GM19035 (cell line): ENCODE data around the gene TSHZ2.
"Not testable (repeated sequence)": the region's sequence is repeated elsewhere in the genome, so short reads cannot be mapped to it uniquely, and the experiment has no call there.

Experiments
- ATAC-seq: cut with Tn5 transposase; IDR thresholded peaks from one replicate; pipeline ENCODE4 v1.9.1; 2021; ENCODE audit not compliant: unreplicated experiment

TSHZ2 gene

DNA sequence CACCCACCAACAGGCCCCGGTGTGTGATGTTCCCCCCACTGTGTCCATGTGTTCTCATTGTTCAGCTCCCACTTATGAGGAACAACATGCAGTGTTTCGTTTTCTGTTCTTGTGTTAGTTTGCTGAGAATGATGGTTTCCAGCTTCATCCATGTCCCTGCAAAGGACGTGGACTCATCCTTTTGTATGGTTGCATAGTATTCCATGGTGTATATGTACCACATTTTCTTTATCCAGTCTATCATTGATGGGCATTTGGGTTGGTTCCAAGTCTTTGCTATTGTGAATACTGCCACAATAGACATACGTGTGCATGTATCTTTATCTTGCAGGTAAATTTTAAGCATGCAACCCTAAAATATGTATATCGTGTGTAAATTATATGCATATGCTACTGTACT lies 52.5 kb downstream of the TSHZ2 start:
- ATAC-seq, result not testable (repeated sequence)

DNA sequence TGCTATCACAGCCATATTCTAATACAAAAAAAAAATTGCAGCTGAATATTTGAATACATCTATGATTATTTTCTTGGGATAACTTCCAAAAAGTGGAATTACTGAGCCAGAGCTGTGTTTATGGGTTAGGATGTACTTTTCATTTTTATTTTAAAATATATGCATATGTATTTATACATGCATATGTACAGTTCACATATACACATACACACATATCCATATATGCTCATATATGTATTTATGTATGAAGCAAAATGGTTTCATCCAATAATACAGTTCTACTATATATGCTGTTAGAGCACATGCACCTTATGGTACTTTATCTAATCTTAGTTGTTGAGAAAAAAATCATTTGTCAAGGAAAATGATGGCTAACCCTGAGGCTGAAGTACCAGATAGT lies 54.9 kb downstream of the TSHZ2 start:
- ATAC-seq, result no peak

DNA sequence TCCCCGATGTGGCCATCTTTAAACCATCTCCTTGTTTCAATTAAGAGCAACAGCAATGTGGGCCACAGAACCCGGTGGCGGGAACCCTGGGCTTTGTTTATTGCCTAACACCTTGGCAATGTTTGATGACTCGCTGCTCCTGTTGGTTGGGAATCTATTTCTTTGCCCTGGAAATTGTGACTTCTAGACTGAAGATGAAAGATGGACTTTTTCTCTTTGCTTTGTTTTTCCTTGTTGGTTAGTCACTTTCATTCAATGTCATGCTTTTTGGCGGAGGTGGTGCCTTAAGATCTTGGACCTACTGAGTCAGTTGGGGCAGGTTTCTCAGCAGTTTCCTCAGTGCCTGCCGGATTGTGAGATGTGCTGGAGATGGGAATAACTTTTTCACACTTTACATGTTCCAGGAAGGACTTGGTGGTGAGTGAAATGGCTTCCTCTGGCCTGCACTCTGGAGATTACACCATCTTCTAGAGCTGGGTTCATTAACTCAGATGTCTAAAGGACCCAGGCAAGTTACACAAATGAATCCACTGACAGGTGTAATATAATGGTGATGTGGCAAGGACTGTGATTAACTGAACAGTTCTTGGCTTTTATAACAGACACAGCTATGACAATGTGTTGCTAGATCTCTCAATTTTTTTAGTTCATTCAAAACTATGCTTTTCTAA lies 56.3 kb downstream of the TSHZ2 start:
- ATAC-seq, result no peak

DNA sequence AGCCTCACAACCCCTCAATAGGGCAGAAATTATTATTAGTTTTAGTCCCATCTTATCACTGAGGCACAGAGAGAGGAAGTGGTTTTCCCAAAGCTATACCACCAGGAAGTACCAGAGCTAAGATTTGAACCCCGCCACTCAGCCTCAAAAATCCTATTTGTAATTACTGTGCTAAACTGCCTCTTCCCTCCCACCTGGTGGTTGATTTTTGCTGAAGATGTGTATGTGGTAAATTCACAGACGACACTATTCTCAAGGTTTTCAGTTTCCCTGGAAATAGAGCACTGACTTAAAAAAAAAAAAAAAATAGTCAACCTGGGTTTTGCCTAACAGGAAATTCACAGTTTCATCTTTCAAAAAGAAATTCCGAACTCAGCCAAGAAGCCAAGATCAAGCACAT lies 57.9 kb downstream of the TSHZ2 start:
- ATAC-seq, result no peak

DNA sequence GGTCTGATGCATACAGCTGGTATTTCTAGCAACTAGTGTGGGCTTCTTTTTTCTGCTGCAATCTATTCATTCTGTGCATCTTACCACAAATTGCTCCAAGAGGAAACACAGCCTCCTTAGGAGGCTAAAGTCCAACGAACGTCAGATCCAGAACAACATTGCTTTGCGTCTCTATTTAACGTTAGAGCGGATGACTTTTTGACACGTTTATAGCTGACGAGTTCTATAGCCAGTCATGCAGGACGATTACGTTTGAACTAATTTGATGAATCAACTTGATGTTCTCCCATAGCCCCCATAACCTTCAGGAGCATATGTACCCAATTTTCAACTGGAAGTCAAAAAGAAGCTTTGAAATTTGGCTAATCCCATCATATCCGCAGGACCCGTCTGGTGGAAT lies 59.9 kb downstream of the TSHZ2 start:
- ATAC-seq, result no peak

DNA sequence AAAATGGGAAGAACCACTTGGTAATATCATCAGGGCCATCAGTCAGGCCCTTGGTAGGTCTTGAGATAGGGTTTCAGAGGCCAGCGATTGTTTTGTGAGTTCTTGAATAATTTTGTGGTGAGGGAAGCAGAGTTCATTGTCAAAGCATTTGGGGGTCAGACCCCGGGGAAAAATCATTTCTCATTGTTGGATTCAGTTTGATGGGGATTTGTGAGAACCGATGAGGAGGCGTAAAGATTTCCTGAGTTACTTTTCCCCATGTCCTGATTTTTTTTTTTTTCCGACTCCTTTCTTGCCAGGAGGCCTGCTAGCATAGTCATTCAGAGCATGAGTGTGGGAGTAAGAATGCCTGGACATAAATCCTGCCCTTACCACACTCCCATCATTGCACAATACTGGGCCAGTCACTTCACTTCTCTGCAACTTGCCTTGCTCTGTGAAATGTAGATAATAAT lies 60.3 kb downstream of the TSHZ2 start:
- no peak for ATAC-seq

DNA sequence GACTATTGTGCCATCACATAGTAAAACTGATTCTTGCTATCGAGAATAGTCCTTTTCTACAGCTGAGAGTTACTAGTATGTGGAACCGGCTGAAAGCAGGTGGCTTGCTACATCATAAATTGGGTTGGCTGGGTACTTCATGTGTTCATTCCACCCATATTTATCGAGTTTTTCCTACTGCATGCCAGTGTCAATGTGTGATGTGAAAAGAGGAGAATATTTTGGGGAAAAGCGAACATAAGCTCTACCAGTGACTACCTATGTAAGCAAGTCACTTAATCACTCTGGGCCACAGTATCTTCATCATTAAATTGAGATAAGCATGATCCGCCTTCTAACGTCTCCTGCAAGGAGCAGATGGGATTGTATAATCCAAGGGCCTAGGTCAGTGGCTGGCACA lies 61.0 kb downstream of the TSHZ2 start:
- ATAC-seq, result no peak

DNA sequence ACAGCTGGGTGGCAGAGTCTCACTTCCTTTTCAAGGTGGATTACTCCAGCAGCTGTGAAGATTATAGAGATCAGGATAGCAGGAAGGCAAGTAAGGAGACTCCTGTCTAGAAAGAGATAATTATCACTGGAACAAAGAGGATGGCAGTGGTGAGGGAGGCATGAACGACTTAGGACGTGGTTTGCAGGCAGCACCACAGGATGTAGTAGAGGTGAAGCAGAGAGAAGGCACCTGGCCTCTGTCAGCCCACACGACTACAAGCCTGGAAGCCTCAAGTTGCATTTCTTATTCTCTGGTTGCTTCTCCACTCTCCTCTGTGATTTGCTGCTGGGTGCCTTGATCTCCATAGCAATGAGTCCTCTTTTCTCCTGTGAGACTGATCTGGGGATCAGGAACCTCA lies 62.7 kb downstream of the TSHZ2 start:
- ATAC-seq, result no peak

DNA sequence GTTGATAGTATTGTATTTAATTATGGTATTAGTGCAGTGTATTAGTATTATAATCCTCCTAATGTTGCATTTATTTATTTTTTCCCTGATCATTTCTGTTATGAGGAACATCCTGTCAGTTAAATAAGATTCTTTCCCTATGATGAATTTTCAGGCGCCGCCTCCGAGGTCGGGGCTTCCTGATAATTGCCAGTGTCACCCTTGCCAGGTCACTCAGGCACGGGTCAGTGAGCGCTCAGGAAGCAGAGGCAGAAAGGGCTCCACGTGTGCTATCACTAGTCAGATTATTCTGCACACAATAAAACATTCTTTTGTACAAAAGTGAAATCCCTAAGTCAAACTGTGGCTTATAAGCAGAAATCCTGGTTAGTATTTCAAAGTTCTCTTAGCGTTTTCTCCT lies 64.8 kb downstream of the TSHZ2 start:
- no peak for ATAC-seq

DNA sequence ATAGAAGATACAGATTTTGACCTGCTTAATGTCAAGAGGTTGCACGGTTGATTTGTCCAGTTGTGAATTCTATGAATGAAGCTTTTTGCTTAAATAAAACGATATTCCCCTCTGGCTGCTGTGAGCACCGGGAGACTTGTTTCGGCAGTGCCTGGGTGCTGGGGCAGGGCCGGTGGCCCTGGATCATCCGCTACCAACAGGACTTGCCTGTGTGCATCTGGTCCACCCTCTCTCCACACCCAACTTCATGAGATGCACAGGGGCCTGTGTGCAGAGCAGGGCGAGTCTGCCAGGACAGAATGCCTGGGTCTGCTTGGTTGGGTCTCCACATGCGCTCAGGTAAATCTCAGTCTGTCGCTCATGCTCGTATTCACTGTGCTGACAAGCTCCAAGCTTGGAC lies 65.5 kb downstream of the TSHZ2 start:
- ATAC-seq, result no peak

DNA sequence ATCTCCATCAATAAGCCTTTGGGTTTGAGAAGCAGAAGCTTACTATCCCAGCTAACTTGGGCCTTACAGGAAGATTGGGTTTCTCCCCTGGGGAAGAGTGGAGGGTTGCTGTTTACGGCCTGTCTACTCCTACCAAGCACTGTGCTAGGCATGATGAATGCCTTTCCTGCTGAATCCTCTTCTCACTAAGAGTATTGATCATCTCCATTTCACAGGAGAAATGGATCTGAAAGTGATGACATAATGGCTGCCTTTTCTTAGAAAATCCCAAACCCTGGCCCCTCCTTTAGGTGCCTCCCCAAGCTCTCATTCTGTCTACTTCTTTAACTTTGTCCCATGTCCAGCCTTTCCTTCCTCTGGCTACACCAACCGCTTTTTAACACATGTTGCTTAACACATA lies 66.1 kb downstream of the TSHZ2 start:
- ATAC-seq, result no peak

DNA sequence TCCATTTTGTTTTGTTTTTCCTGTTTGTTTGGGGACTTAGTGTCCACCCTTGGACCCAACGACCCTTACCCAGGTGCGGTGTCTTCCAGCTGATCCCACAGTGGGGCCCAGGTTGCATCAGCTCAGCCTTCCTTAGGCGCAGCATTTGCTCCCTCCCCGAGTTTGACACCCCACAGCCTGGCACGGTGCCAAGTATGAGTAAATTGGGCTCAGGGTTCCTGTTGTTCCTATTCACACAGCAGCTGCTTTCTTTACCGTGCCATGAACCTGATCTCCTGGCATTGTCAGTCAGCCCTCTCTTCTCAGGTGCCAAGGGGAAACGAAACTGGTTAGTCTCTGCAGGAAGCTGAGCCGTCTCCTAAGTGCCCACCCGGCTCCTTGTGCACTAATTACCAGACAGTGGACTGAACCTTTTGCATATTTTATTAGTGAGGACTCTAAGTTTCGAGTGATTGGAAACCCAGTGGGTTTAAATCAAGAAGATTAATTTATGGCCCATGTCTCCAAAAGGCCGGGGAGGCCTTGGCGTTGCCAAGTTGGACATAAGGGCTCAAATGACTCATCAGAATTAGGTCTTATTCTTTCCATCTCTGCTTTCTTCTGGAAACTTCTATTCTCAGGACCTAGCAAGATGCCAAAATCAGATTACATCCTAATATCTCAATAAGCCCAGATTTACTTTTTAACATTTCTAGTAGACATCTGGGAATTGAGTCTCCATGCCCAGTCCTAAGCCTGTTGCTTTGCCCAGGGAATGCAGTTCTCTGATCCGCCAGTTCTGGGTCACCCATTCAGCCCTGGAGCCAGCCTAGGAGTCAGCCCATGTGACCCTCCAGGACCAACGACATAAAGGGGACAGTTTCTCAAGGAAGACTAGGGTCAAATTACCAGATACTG lies 68.8 kb downstream of the TSHZ2 start:
- ATAC-seq, result no peak

DNA sequence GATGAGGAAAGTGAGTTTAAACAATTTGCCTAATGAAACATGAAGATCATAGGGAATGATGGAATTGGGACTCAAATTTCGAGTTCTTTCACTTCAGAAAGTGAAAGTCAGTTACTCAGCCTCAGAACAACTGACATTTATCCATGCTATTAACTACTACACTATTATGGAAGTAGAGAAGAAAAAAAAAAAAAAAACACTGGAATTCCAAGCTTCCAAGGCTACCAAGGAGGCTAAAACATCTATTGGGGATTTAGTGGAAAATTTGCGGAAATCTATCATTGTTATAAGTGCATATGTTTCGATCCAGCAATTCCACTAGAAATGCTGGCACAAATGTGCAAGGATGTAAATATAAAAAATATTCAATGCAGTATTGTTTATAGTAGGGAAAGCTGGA lies 70.4 kb downstream of the TSHZ2 start:
- ATAC-seq, result no peak

DNA sequence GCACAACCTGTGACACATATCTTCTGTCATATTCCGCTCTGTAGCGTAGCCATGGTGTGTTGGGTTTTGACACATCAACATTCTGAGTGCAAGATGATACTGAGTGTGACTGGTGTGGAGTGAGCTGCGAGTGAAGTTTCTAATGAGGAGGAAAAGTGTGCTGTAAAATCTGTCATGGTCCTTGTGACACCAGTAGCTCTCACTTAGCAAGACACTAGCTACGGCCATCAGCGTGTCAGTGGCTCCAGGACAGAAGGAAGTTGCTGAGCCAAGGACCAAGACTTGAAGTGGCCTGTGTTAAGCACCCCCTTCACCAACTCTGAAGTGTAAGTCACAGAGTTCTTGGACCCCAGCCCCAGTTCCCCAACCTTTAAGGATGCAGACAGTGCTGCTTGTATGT lies 72.1 kb downstream of the TSHZ2 start:
- ATAC-seq, result no peak

DNA sequence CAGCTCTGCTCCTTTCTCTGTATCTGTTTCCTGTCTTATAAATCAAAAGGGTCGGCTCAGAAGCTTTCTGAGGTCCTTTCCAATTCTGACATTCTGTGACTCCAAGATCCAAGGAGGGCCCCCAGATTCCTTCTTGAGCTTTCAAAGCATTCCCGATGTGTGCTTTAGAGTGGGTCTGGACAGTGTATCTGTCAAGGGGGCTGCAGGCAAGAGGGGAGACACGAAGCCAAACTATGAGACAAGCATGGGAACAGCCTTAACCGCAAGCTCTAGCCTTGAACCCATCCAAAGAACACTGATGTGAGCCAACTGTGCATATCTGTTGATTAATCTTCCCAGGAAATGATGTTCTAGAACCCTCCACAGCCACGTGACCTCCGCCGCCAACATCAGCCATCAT lies 73.8 kb downstream of the TSHZ2 start:
- ATAC-seq, result no peak

DNA sequence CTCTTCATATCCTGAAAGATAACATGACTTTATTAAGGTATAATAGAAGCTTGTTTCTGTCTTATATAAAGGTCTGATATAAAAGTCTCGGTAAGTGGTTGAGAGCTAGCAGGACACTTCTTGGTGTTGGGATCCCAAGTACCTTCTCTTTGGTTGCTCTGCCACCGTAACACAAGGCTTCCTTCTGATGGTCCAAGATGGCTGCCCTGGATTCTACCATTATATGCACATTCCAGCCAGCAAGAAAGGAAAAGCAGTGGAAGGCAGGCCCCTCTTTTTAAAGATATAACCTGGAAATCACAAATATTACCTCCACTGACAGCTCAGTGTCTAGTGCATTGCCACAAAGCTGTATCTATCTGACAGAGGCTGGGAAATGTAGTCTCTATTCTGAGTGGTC lies 75.0 kb downstream of the TSHZ2 start:
- ATAC-seq, result no peak

DNA sequence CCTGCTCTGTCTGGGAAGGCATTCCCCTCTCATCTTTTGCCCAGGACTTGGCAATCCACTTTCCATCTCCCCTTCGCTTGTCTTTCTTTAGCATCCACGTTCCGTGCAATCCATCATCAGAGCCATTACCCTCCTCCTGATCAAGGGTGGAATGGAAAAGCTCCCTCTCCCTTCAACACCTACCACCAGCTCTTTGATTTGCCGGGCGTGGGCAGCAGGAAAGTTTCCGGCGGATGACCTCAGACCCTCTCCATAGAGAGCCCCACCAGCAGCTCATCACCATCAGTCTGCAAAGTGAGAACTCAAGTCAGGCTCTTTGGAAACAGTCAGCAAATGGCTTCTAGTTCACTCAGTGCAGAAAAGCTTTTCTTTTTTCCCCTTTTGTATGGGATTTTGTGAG lies 76.2 kb downstream of the TSHZ2 start:
- no peak for ATAC-seq

DNA sequence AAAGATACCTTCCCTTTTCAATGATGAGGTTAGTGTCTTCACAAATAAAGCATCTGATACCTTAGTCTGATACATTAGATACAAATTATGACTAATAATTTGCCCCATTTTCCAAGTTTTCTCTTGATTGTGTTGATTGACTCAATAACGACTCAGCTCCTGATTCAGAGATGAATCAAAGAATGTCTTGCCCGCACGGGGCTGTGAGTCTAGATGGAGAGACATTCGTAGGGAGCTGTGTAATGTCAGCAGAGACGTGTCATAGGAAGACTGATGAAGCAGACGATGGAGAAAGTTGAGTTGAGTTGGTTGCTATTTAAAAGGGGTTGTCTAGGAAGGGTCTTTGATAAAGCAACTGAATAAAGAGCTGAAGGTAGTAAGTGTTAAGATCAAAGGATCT lies 78.2 kb downstream of the TSHZ2 start:
- no peak for ATAC-seq

DNA sequence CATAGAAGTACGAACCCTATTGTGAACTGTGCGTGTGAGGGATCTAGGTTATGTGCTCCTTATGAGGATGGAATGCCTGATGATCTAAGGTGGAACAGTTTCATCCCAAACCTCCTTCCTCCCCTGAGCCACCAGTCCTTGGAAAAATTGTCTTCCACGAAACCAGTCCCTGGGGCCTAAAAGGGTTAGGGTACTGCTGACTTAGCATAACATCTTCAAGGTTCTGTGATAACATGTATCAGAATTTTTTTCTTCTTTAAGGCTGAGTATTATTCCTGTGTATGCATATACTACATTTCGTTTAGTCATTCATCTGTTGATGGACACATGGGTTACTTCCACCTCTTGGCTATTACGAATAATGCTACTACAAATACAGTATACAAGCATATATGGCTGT lies 80.2 kb downstream of the TSHZ2 start:
- ATAC-seq, result no peak

DNA sequence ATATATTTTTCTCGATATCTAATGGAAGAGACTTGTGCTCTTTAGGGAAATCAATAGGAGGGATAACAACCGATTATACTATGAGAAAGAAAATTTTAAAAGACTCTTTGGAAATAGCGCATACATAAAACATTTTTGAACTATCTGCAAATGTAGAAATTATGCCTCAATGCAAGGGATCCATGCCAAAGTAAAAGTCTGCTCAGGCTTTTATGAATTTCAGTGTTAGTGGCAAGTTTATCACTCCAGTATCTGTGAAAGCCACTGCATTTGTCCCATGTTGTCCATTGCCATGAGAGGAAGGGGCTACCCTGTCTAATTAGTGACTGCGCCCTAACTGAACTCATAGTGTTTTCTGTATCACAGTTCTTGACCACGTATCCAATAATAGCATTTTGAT lies 81.4 kb downstream of the TSHZ2 start:
- ATAC-seq, result no peak

DNA sequence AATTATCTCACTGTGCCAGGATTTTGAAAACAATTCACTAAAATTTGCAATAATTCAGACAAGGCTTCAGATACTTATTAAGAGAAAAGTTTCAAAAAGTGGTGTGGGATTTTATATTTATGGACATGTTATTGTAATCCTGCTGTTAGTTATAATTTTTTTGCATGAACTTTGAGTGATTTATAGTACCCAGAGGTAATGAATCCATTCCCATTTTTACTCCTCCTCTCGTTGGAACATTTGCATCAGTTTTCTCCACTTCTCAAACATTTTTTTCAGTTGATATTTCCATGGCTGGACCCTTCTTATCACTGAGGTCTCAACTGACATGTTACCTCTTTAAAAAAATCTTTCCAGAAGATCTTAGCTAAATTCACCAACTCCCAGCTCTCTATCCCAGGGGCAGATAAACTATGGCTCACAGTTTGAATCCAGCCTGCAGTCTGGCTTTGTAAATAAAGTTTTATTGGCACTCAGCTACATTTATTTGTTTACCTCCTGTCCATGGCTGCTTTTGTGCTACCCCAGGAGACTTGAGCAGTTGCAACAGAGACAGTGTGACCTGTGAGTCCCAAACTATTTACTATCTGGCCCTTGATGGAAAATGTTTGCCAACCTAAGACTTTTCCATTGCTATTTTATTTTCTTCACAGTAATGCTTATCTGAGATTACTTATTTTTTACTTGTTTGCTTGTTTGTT lies 83.4 kb downstream of the TSHZ2 start:
- ATAC-seq, result no peak

DNA sequence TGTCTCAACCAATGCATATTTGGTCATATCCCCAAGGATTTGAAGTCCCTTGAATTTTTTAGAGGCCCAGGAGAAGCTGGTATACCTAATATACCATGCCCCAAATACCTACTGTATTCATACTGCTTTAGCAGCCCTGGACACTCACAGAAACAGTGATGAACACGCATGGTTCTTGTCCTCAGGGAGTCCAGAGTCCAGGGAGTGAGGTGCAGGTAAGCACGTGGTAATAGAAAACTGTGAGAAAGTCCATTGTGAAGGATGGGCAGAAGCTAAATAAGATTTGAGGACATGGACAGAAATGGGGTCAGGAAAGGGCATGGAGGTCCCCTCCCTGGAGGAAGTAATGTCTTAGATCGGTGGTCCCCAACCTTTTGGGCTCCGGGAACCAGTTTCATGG lies 85.4 kb downstream of the TSHZ2 start:
- no peak for ATAC-seq
